DOHH2 (cell line): ENCODE measurements around the gene ATRN.

Experiments used
- EZH2phosphoT487 ChIP-seq: fragments of 200-600 bp; sonication (generic); IDR thresholded peaks from 2 replicates; pipeline ENCODE4 v1.6.1; 2017; ENCODE audit warnings: borderline replicate concordance, mild to moderate bottlenecking, antibody characterized with exemption, low read length, moderate library complexity, mixed read lengths
- TF ChIP-seq, protein P1 (sequence below): fragments of 200-600 bp; sonication (generic); IDR thresholded peaks from one replicate; pipeline ENCODE4 v1.5.1; 2014; ENCODE audit warnings: antibody characterized with exemption, mild to moderate bottlenecking, low read depth, low read length; ENCODE audit not compliant: poor library complexity, severe bottlenecking

DNA sequence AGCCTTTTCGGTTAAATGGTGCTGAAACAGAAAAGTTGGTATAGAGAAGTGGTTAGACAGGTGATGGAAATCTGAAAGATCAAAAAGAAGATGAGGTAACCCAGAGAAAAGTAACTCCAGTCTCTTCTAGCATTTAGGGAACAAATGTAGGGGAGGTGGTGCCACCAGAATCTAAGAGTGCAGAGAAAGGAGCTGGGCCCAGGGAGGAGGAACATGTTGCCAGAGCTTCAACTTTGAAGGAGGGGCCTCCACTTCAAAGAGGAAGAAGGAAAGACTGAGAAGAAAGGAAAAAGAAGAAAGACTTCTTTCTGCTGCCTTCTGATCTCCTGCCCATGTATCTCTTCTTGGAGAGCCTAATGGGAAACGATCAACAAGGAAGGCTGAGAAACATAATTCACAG lies 23.5 kb upstream of the ATRN start:
- TF ChIP-seq, protein P1, sequence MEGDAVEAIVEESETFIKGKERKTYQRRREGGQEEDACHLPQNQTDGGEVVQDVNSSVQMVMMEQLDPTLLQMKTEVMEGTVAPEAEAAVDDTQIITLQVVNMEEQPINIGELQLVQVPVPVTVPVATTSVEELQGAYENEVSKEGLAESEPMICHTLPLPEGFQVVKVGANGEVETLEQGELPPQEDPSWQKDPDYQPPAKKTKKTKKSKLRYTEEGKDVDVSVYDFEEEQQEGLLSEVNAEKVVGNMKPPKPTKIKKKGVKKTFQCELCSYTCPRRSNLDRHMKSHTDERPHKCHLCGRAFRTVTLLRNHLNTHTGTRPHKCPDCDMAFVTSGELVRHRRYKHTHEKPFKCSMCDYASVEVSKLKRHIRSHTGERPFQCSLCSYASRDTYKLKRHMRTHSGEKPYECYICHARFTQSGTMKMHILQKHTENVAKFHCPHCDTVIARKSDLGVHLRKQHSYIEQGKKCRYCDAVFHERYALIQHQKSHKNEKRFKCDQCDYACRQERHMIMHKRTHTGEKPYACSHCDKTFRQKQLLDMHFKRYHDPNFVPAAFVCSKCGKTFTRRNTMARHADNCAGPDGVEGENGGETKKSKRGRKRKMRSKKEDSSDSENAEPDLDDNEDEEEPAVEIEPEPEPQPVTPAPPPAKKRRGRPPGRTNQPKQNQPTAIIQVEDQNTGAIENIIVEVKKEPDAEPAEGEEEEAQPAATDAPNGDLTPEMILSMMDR, result no peak
- TF ChIP-seq EZH2phosphoT487, result no peak
